Caco-2 (cell line): ENCODE data around the gene CROT. TPM values are rescaled to one million over a fixed set of nuclear protein-coding genes. Genes with fewer than 3 reads are reported as not detected.
"Not testable (repeated sequence)": the region's sequence is repeated elsewhere in the genome, so short reads cannot be mapped to it uniquely, and the experiment has no call there.

Experiments
- BruUV-seq: library from RNA; stranded (reverse); fragments of 400-500 nt; replicated peaks from 2 replicates; lab custom pipeline; 2021; lab: Mats Ljungman, UMichigan
- CTCF ChIA-PET: fragments of 300-600 bp; sonication (Branson Sonifier 250); formaldehyde crosslinking; loops from one replicate; lab custom pipeline; 2022; ENCODE audit warnings: antibody characterized with exemption; lab: Charles Lee
- POLR2A ChIA-PET: fragments of 300-600 bp; sonication (Branson Sonifier 250); formaldehyde crosslinking; loops from one replicate; lab custom pipeline; 2022; ENCODE audit warnings: antibody characterized with exemption; lab: Charles Lee
- DNase-seq, 2 experiments: peaks; one replicate each; pipeline versions ENCODE4 v3.0.0 to v3.0.0-alpha.2; 2020 to 2022
- H3K27me3 ChIP-seq: replicated peaks from 2 replicates; pipeline ENCODE4 v1.6.0; 2011; ENCODE audit warnings: low read length; ENCODE audit not compliant: control insufficient read depth, insufficient read depth
- H3K36me3 ChIP-seq: 2 replicates; pipeline ENCODE4 v1.5.1; 2011; ENCODE audit warnings: low read length; ENCODE audit not compliant: control insufficient read depth, insufficient read depth
- H3K4me1 ChIP-seq: fragments of 250-450 bp; sonication (Bioruptor Pico); 2 replicates; pipeline ENCODE4 v1.5.1; 2020; ENCODE audit warnings: mild to moderate bottlenecking
- H3K4me3 ChIP-seq: 2 replicates; pipeline ENCODE4 v1.5.1; 2011; ENCODE audit warnings: low read depth, mild to moderate bottlenecking, control low read depth, low read length
- H3K9me3 ChIP-seq: fragments of 250-450 bp; sonication (Bioruptor Pico); 2 replicates; pipeline ENCODE4 v1.5.1; 2020; ENCODE audit warnings: mild to moderate bottlenecking, moderate library complexity
- H3K27ac Mint-ChIP-seq: one replicate; pipeline ENCODE4 v1.8.0; 2022; ENCODE audit warnings: mixed read lengths; ENCODE audit not compliant: unreplicated experiment
- H3K27me3 Mint-ChIP-seq: one replicate; pipeline ENCODE4 v1.8.0; 2022; ENCODE audit warnings: mixed read lengths; ENCODE audit not compliant: insufficient read depth, unreplicated experiment
- H3K36me3 Mint-ChIP-seq: one replicate; pipeline ENCODE4 v1.8.0; 2022; ENCODE audit warnings: mild to moderate bottlenecking, mixed read lengths; ENCODE audit not compliant: insufficient read depth, unreplicated experiment
- H3K4me1 Mint-ChIP-seq: one replicate; pipeline ENCODE4 v1.8.0; 2022; ENCODE audit warnings: low read depth, mixed read lengths; ENCODE audit not compliant: unreplicated experiment
- H3K4me3 Mint-ChIP-seq: one replicate; pipeline ENCODE4 v1.8.0; 2022; ENCODE audit warnings: mild to moderate bottlenecking, moderate library complexity, mixed read lengths; ENCODE audit not compliant: unreplicated experiment
- H3K9me3 Mint-ChIP-seq: one replicate; pipeline ENCODE4 v1.8.0; 2022; ENCODE audit warnings: mixed read lengths; ENCODE audit not compliant: unreplicated experiment
- CTCF ChIP-seq, 2 experiments: fragments of 200-600 bp in 1 of 2; IDR thresholded peaks; 1 replicate in 1 of 2; 2 replicates in 1 of 2; pipeline versions ENCODE4 v1.5.1 to v1.8.0; 2011 to 2022; ENCODE audit warnings: antibody characterized with exemption in 1 of 2, control low read depth in 1 of 2, inconsistent platforms in 1 of 2, low read depth in 1 of 2, low read length in 1 of 2, mild to moderate bottlenecking in 1 of 2, moderate library complexity in 1 of 2; ENCODE audit not compliant: insufficient read depth in 1 of 2, severe bottlenecking in 1 of 2, unreplicated experiment in 1 of 2
- intact Hi-C: fragments of 100-400 bp; cut with micrococcal nuclease; formaldehyde crosslinking; loops from one replicate; pipeline ENCODE4 v1.10.0; 2022; ENCODE audit not compliant: unreplicated experiment
- total RNA-seq: library from RNA; stranded (reverse); gene quantifications from 2 replicates; pipeline ENCODE4 v1.2.3, GENCODE V29; 2022

Gene CROT
- total RNA-seq, 1 experiment from 2014 or later: 15.4 TPM

DNA sequence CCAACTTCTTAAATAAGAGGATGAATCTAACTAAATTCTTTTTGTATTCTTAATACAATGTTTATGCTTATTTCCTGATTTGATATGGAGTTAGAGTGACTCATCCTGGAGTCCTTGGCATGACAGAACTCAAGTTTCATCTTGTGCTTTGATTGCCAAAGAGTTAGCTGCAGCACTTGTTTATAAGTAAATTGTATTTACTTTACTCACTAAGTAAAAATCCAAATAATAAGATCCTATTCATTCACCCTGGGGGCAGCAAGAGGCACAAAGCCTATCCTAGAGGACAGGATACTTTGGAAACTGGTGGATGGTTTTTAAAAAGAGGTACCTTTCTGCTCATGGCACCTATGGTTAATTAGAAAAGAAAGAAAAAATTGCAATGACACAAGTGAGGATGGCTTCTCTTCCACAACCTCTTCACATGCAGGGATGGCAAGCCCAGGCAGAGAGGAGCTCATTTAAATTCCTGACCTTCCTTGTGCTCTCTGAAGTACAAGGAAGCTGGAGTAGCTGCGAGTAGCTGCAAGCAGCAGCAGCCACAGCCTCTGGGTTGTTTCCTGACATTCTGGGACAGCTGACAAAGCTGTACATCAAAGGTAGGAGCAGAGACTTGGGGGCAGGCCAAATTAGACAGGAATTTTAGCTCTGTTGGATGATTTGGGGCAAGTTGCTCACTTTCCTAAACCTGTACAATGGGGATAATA is 28.5 kb upstream of the CROT start:
- no peak overlapping the region for H3K4me3 ChIP-seq
- no peaks in the 10 kb centered on the region for H3K27me3 ChIP-seq
- H3K36me3 ChIP-seq: no peaks in the 10 kb centered on the region
- Mint-ChIP-seq H3K4me3 (no peak overlapping the region), H3K27ac (no peak overlapping the region), H3K4me1 (peaks cover 2% of the 10 kb centered on the region), H3K9me3 (peaks cover 15% of the 10 kb centered on the region), H3K27me3 (no peaks in the 10 kb centered on the region), H3K36me3 (no peaks in the 10 kb centered on the region)
- no peaks in the 10 kb centered on the region; the same call in 1 of the 2 replicates for H3K9me3 ChIP-seq
- no peaks in the 10 kb centered on the region for H3K4me1 ChIP-seq
- DNase-seq: no peak
- intact Hi-C loops: no loop called here
- no peak for TF ChIP-seq CTCF (IDR thresholded peaks at IDR 0.05; ENCODE audit: insufficient read depth in 1 of 2, low read depth in 1 of 2, low read length in 1 of 2, severe bottlenecking in 1 of 2, unreplicated experiment in 1 of 2)
- CTCF ChIA-PET: no interaction called here
- POLR2A ChIA-PET: no interaction called here
- BruUV-seq: no TSS peak

GRCh38 chr7:87317691-87318245 is 27.7 kb upstream of the CROT start:
- H3K9me3 ChIP-seq: no peaks in the 10 kb centered on the region; the same call in 1 of the 2 replicates
- intact Hi-C loops: no loop called here
- DNase-seq: no peak
- H3K4me3 ChIP-seq: no peak overlapping the region
- H3K27me3 ChIP-seq: no peaks in the 10 kb centered on the region
- H3K4me1 ChIP-seq: no peaks in the 10 kb centered on the region
- no TSS peak for BruUV-seq
- no peaks in the 10 kb centered on the region for H3K36me3 Mint-ChIP-seq
- peaks cover 22% of the 10 kb centered on the region for H3K9me3 Mint-ChIP-seq
- H3K4me3 Mint-ChIP-seq: no peak overlapping the region
- POLR2A ChIA-PET: no interaction called here
- no peak for TF ChIP-seq CTCF (IDR thresholded peaks at IDR 0.05; ENCODE audit: insufficient read depth in 1 of 2, low read depth in 1 of 2, low read length in 1 of 2, severe bottlenecking in 1 of 2, unreplicated experiment in 1 of 2)
- H3K4me1 Mint-ChIP-seq: no peaks in the 10 kb centered on the region
- CTCF ChIA-PET: interaction anchor here (1.1 kb wide), 1 partner anchor 28 kb away, joined by 4 read pairs; the partner anchor contains the start of gene CROT
- no peaks in the 10 kb centered on the region for H3K36me3 ChIP-seq
- no peaks in the 10 kb centered on the region for H3K27me3 Mint-ChIP-seq
- no peak overlapping the region for H3K27ac Mint-ChIP-seq

DNA sequence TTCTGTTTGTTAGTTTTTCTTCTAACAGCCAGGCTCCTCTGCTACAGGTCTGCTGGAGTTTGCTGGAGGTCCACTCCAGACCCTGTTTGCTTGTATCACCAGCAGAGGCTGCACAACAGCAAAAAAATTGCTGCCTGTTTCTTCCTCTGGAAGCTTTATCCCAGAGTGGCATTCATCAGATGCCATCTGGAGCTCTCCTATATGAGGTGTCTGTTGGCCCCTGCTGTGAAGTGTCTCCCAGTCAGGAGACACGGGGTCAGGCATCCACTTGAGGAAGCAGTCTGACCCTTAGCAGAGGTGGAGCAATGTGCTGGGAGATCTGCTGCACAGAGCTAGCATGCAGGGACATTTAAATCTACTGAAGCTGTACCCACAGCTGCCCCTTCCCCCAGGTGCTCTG is 26.7 kb upstream of the CROT start:
- Mint-ChIP-seq H3K27ac (no peak overlapping the region), H3K9me3 (peaks cover 31% of the 10 kb centered on the region), H3K36me3 (no peaks in the 10 kb centered on the region), H3K27me3 (no peaks in the 10 kb centered on the region), H3K4me3 (no peak overlapping the region), H3K4me1 (no peaks in the 10 kb centered on the region)
- H3K4me3 ChIP-seq: no peak overlapping the region
- intact Hi-C loops: no loop called here
- DNase-seq: no peak
- no peaks in the 10 kb centered on the region for H3K27me3 ChIP-seq
- ChIA-PET POLR2A (no interaction called here), CTCF (interaction anchor here (1.0 to 1.1 kb wide), 2 partner anchors 27 to 98 kb away, joined by 4 read pairs; partner anchors contain the start of gene CROT)
- H3K36me3 ChIP-seq: no peaks in the 10 kb centered on the region
- no TSS peak for BruUV-seq
- no peaks in the 10 kb centered on the region; the same call in none of the 2 replicates for H3K9me3 ChIP-seq
- no peak for TF ChIP-seq CTCF (IDR thresholded peaks at IDR 0.05; ENCODE audit: insufficient read depth in 1 of 2, low read depth in 1 of 2, low read length in 1 of 2, severe bottlenecking in 1 of 2, unreplicated experiment in 1 of 2)
- H3K4me1 ChIP-seq: no peaks in the 10 kb centered on the region

- intact Hi-C loops, H3K27me3 ChIP-seq, H3K27ac Mint-ChIP-seq, H3K4me1 ChIP-seq, H3K4me1 Mint-ChIP-seq, H3K4me3 Mint-ChIP-seq, H3K36me3 Mint-ChIP-seq, H3K36me3 ChIP-seq, POLR2A ChIA-PET, H3K4me3 ChIP-seq, H3K27me3 Mint-ChIP-seq, BruUV-seq, H3K9me3 ChIP-seq, DNase-seq: not testable (repeated sequence)
- peaks cover 31% of the 10 kb centered on the region for H3K9me3 Mint-ChIP-seq
- CTCF ChIA-PET: interaction anchor here (1.0 kb wide), 1 partner anchor 97 kb away, joined by 4 read pairs; no protein-coding TSS in a partner anchor
Measured at GRCh38 chr7:87319154-87319581, 26.3 kb upstream of the CROT start.
